ENCODE measurements around the gene GPC5.

- TF ChIP-seq, protein P1, sequence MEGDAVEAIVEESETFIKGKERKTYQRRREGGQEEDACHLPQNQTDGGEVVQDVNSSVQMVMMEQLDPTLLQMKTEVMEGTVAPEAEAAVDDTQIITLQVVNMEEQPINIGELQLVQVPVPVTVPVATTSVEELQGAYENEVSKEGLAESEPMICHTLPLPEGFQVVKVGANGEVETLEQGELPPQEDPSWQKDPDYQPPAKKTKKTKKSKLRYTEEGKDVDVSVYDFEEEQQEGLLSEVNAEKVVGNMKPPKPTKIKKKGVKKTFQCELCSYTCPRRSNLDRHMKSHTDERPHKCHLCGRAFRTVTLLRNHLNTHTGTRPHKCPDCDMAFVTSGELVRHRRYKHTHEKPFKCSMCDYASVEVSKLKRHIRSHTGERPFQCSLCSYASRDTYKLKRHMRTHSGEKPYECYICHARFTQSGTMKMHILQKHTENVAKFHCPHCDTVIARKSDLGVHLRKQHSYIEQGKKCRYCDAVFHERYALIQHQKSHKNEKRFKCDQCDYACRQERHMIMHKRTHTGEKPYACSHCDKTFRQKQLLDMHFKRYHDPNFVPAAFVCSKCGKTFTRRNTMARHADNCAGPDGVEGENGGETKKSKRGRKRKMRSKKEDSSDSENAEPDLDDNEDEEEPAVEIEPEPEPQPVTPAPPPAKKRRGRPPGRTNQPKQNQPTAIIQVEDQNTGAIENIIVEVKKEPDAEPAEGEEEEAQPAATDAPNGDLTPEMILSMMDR (IDR thresholded peaks at IDR 0.05; ENCODE audit: extremely low read depth in 1 of 2, insufficient read depth in 1 of 2, low read depth in 1 of 2, low read length in 2 of 2) = no peak
- no peak for TF ChIP-seq POLR2A (IDR thresholded peaks at IDR 0.05; ENCODE audit: low read depth, low read length)
Observed at GRCh38 chr13:91353494-91353893, 44.9 kb upstream of the GPC5 start.

Data from endothelial cell of umbilical vein (primary cell).